HG02870 (cell line): ENCODE results near the gene BRAT1.
"Not testable (repeated sequence)": the region's sequence is repeated elsewhere in the genome, so short reads cannot be mapped to it uniquely, and the experiment has no call there.

Experiments used
- ATAC-seq: cut with Tn5 transposase; IDR thresholded peaks from one replicate; pipeline ENCODE4 v1.9.1; 2021; ENCODE audit warnings: mild to moderate bottlenecking, moderate library complexity; ENCODE audit not compliant: unreplicated experiment

The BRAT1 gene

GRCh38 chr7:2539031-2539911 is 16.1 kb downstream of the BRAT1 start:
- ATAC-seq = no peak

DNA sequence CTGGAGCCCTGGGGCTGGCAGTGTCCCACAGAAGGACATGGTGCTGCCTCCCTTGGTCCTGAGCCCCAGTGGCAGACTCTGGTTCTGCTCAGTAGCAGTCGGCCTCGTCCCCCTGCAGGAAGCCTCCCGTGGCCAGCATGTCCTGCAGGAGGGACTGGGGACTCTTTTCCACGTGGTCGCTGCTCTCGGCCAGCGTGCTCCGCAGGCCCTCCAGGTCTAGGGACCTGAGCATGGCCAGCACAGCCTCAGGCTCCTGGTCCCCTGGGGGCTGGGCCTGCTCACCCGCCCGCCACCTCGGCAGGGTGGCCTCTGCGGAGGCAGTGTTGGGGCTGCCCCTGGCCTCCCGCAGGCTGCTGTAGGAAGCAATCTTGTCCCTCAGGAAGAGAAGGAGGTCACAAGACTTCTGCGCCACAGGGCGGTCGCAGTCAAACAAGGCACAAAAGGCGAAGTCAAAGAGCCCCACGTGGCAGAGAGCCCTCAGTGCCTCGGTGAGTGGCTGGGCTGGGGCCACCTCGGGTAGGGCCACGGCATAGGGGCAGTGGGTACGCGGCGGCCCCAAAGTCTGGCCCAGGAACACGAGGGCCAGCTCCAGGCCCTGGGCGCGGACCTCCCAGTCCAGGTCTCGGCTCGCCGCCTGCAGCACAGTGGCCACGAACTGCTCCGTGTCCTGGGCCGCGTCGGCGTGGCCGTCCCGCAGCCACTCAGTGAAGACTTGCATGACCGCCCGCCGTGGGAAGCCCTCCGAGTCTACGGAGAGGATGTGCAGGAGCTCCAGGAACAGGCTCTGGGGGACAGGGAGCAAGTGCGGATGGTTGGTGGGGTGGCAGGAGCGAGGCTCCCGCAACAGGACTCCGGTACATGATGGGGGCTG is 17.1 kb downstream of the BRAT1 start:
- ATAC-seq = no peak

DNA sequence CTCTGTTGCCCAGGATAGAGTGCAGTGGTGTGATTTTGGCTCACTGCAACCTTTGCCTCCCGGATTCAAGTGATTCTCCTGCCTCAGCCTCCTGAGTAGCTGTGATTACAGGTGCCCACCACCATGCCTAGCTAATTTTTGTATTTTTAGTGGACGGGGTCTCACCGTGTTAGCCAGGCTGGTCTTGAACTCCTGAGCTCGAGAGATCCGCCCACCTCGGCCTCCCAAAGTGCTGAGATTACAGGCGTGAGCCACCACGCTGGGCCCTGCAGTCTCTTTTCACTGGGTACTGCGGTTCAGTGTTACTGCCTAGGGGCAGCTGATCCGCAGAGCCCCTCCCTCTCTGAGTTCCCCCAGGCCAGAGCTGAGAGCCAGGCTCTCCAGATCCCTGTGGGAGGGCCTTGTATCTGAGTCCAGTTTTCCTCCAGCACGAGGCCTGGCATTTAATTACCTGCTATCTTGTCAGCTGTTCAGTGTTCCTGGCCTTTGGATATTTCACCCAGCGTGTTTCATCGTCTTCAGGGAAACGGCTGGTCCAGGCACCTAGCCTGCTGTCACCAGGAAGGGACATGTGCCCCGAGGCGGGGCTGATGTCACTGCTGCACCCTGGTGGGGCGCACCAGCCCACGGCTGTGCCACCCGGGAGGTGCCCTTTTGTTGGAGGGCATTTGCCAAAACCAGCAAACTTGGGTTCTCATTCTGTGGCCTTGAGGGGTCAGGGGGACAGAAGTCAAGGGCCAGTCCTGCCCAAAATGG is 19.3 kb downstream of the BRAT1 start:
- ATAC-seq = not testable (repeated sequence)

DNA sequence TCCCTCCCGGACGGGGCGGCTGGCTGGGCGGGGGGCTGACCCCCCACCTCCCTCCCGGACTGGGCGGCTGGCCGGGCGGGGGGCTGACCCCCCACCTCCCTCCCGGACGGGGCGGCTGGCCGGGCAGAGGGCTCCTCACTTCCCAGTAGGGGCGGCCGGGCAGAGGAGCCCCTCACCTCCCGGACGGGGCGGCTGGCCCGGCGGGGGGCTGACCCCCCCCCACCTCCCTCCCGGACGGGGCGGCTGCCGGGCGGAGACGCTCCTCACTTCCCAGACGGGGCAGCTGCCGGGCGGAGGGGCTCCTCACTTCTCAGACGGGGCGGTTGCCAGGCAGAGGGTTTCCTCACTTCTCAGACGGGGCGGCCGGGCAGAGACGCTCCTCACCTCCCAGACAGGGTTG is 21.1 kb downstream of the BRAT1 start:
- not testable (repeated sequence) for ATAC-seq

- ATAC-seq = not testable (repeated sequence)
These were observed 21.8 kb downstream of the BRAT1 start for GRCh38 chr7:2533566-2533965.

- not testable (repeated sequence) for ATAC-seq
These were observed 22.5 kb downstream of the BRAT1 start for GRCh38 chr7:2532816-2533215.

- ATAC-seq = not testable (repeated sequence)
These were observed 23.0 kb downstream of the BRAT1 start for GRCh38 chr7:2532199-2532772.

GRCh38 chr7:2531796-2532110 is 23.6 kb downstream of the BRAT1 start:
- ATAC-seq = not testable (repeated sequence)

- ATAC-seq = not testable (repeated sequence)
These were observed 24.1 kb downstream of the BRAT1 start for GRCh38 chr7:2530994-2531795.

- no peak for ATAC-seq
These were observed 25.0 kb downstream of the BRAT1 start for GRCh38 chr7:2530071-2530987.

DNA sequence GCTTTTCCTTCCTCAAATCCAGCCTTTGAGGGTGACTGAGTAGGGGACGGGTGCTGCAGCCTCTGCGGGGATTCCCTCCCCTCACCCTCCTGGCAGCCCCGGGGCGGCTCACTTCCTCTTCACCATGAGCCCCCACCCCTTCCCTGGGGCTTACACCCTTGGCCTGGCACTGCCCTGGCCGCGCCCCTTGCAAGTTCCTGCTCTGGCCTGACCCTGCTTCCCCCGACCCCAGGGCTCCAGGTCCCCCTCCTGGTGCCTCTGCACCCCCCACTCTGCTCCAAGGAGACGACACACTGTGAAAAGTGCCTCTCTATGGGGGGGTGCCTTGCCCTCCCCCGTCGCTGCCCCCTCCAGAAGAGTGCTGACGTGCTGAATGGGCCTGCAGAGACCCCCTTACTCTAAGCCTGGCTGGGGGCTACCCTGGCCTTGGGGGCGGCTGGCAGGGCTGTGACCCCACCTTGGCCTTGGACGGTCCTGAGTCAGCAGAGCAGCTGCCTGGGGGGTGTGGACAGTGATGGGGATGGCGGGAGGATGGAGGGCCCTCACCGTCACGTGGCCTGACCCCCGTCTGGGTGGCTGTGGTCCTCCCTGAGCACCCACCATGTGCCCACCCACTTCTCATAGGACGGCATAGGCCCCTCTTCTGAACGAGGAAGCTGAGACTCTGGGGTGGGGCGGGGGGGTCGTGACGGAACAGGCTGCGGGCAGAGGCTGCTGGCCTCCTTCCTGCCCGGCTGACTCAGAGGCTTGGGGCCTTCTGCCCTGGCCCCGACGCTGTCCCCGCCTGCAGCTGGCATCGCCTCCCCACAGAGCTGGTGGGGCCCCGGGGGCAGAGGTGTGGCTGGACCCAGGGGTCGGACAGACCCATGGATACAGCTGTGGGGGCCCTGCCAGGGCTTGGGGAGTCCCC is 25.9 kb downstream of the BRAT1 start:
- ATAC-seq = no peak

DNA sequence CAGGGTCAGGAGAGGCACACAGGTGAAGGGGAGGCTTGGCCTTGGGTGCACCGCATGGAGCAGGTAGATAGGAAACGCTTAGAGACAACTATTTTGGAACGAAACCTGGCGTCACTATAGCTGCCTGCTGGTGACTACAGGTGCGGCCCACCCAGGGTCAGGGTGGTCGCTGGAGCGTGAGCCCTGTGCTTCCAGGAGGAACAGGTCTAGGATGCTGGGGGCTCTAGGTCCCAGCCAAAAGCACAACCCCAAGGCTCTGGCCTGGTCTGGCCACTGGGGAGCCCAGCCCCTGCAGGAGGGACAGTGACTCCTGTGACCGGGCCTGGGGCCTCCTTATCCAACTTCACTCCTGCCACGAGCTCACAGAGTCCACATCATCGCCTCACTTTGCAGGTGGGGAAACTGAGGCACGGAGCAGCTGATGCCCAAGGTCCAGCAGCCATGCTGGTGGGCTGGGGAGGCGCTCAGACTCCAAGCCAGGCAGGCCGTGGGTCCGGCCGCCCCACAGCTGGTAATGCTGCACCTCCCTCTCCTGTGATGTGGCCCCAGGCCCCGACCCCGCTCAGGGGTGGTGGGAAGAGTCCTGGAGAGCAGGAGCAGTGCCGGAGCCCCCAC is 26.7 kb downstream of the BRAT1 start:
- no peak for ATAC-seq

- no peak for ATAC-seq
These were observed 27.5 kb downstream of the BRAT1 start for GRCh38 chr7:2527505-2528467.

DNA sequence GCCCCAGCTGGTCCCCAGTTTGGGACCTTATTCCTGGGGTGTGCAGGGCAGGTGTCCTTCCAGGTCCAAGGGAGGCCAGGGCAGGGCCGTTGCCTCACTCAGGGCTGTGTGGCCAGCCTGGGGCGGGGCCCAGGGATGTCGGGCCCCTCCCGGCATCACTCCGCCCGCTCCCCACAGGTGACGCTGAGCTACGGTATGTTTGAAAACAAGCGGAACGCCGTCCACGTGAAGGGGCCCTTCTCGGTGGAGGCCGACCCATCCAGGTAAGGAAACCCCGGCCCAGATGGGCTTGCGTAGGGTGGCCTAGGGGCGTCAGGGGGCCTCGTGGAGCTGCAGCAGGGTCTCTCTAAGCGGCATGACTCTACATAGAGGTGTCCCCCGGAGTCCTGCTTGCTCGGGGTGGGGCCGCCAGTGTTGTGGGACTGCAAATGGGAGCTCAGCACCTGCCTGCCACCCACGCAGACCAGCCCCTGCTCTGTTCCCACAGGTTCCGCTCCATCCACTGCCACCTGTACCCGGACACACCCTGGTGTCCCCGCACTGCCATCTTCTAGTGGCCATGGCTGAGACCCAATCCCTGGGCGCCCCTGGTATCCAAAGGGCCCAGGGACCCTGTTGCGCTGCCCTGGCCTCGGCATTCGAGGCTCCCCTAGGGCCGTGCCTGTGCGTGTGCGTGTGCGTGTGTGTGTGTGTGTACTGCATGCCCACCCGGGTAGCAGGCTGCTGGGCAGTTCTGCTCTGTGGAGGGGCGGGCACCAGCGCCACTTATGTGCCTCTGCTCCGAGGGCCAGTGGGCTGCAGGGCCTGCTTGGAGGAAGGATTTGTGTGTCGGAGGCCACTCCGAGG is 28.4 kb downstream of the BRAT1 start:
- ATAC-seq = no peak
